COR-L47 (cell line): ENCODE measurements around the gene POC1A.

Experiments used
- DNase-seq: peaks from one replicate; lab custom pipeline; 2025; lab: John Stamatoyannopoulos, UW

The POC1A gene

DNA sequence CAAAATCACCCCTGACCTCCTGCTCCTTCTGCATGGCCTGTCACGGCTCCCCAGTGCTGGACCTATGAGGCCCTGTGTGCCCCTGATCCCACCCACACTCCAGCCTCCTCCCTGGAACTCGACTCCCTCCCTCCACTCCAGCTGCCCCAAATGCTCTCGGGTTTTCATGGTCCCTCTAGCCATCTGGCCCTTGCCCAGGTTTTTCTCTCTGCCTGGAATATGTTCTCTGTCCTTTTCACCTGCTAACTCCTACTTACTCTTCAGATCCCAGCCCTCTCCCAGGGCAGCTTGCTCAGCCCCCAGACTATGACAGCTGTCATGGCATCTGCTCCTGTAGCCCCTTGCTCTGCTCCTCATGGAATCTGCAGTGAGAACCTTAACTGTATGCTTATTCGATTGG, 128.2 kb downstream of the POC1A start:
- no peak for DNase-seq

DNA sequence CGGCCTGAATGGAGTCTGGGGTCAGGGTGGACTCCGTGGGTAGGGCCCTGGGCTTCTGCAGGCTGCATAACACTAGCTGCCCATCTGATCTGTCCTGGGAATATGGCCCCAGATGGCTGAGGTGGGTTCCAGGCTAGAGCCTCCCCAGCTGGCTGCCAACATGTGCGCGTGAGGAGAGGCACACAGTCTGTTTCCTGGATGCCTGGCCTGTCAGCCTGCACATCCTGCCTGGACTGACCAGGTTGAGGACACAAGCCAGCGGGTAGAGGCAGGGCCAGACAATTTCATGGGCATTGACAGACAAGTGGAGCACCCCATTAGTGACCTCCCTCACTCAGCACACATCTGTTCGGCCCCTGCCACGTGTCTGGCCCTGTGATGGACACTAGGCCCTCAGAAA, 128.8 kb downstream of the POC1A start:
- no peak for DNase-seq
